DOHH2 (cell line): Measurements from ENCODE around the gene H1-8.

Source experiments
- H3F3A ChIP-seq: fragments of 200-600 bp; sonication (generic), shearing (Covaris generic); 2 replicates; pipeline ENCODE4 v1.6.0; 2016; ENCODE audit warnings: antibody characterized with exemption, mild to moderate bottlenecking; ENCODE audit not compliant: control insufficient read depth, insufficient read depth
- H3K27ac ChIP-seq: fragments of 200-600 bp; sonication (generic); 2 replicates; pipeline ENCODE4 v1.5.1; 2014; ENCODE audit warnings: low read depth, mild to moderate bottlenecking, low read length, moderate library complexity
- H3K27me3 ChIP-seq: fragments of 200-600 bp; sonication (generic); 2 replicates; pipeline ENCODE4 v1.6.1; 2014; ENCODE audit warnings: mild to moderate bottlenecking, low read length, mixed read lengths; ENCODE audit not compliant: control insufficient read depth
- H3K36me3 ChIP-seq: fragments of 200-600 bp; sonication (generic); 2 replicates; pipeline ENCODE4 v1.6.1; 2014; ENCODE audit warnings: mild to moderate bottlenecking, low read length, moderate library complexity, mixed read lengths; ENCODE audit not compliant: control insufficient read depth
- H3K4me1 ChIP-seq: fragments of 200-600 bp; sonication (generic); 2 replicates; pipeline ENCODE4 v1.6.1; 2014; ENCODE audit warnings: mild to moderate bottlenecking, low read length, mixed read lengths; ENCODE audit not compliant: control insufficient read depth
- H3K4me2 ChIP-seq: fragments of 200-600 bp; sonication (generic); 2 replicates; pipeline ENCODE4 v1.6.0; 2014; ENCODE audit warnings: mild to moderate bottlenecking, low read length, moderate library complexity
- H3K4me3 ChIP-seq: fragments of 200-600 bp; sonication (generic); 2 replicates; pipeline ENCODE4 v1.5.1; 2014; ENCODE audit warnings: mild to moderate bottlenecking, low read length, mixed read lengths
- H3K79me2 ChIP-seq: fragments of 200-600 bp; sonication (generic); 2 replicates; pipeline ENCODE4 v1.6.1; 2014; ENCODE audit warnings: mild to moderate bottlenecking, low read length, mixed read lengths; ENCODE audit not compliant: control insufficient read depth
- H3K9me2 ChIP-seq: fragments of 200-600 bp; sonication (generic); replicated peaks from 2 replicates; pipeline ENCODE4 v1.6.1; 2014; ENCODE audit warnings: mild to moderate bottlenecking, low read length, mixed read lengths; ENCODE audit not compliant: control insufficient read depth
- H3K9me3 ChIP-seq: fragments of 200-600 bp; sonication (generic); 2 replicates; pipeline ENCODE4 v1.6.1; 2014; ENCODE audit warnings: antibody characterized with exemption, low read length, mixed read lengths; ENCODE audit not compliant: control insufficient read depth, insufficient read depth
- H4K20me1 ChIP-seq: fragments of 200-600 bp; sonication (generic); 2 replicates; pipeline ENCODE4 v1.6.0; 2014; ENCODE audit warnings: low read depth, mild to moderate bottlenecking, antibody characterized with exemption, low read length, moderate library complexity; ENCODE audit not compliant: control insufficient read depth, insufficient read depth
- EZH2phosphoT487 ChIP-seq: fragments of 200-600 bp; sonication (generic); IDR thresholded peaks from 2 replicates; pipeline ENCODE4 v1.6.1; 2017; ENCODE audit warnings: borderline replicate concordance, mild to moderate bottlenecking, antibody characterized with exemption, low read length, moderate library complexity, mixed read lengths
- TF ChIP-seq, protein P1 (sequence below): fragments of 200-600 bp; sonication (generic); IDR thresholded peaks from one replicate; pipeline ENCODE4 v1.5.1; 2014; ENCODE audit warnings: antibody characterized with exemption, mild to moderate bottlenecking, low read depth, low read length; ENCODE audit not compliant: poor library complexity, severe bottlenecking

Gene H1-8

DNA sequence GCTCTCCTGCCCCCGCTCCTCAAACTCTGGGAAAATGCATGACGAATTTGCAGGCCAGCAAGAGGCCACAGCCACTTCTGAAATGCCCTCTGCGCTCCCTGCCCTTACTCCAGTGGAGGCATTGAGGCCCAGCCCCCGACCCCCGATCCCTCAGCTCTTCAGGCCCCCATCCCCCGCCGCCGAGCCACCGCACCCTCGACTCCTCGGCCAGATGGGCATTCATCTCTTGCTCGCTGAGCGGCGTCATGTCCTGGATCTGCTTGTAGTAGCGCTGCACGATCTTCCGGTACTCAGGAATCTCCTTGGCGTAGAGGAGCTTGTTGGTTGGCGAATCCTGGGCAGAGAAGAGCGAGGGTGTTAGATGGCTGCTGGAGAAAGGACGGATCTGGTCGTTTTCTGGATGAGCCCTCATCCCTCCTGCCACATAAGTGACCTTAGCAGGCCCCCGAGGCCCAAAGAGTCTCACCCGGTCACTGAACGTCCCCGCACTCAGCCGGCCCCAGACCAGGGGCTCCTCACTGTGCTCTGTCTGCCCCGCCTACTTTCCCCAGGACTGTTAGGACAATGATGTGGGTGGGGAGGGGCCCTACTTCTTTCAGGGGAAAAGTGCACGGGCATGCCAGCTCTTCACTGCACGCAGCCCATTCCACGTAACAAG, 14.0 kb downstream of the H1-8 start:
- H3F3A ChIP-seq, result no peaks in the 10 kb centered on the region
- H3K9me3 ChIP-seq, result no peaks in the 10 kb centered on the region
- no peaks in the 10 kb centered on the region for H3K36me3 ChIP-seq
- peaks cover 4% of the 10 kb centered on the region; the same call in 1 of the 2 replicates for H3K27me3 ChIP-seq
- H3K4me3 ChIP-seq, result no peak overlapping the region
- H3K27ac ChIP-seq, result no peak overlapping the region
- H4K20me1 ChIP-seq, result no peaks in the 10 kb centered on the region
- H3K4me1 ChIP-seq, result peaks cover 19% of the 10 kb centered on the region
- TF ChIP-seq, protein P1, sequence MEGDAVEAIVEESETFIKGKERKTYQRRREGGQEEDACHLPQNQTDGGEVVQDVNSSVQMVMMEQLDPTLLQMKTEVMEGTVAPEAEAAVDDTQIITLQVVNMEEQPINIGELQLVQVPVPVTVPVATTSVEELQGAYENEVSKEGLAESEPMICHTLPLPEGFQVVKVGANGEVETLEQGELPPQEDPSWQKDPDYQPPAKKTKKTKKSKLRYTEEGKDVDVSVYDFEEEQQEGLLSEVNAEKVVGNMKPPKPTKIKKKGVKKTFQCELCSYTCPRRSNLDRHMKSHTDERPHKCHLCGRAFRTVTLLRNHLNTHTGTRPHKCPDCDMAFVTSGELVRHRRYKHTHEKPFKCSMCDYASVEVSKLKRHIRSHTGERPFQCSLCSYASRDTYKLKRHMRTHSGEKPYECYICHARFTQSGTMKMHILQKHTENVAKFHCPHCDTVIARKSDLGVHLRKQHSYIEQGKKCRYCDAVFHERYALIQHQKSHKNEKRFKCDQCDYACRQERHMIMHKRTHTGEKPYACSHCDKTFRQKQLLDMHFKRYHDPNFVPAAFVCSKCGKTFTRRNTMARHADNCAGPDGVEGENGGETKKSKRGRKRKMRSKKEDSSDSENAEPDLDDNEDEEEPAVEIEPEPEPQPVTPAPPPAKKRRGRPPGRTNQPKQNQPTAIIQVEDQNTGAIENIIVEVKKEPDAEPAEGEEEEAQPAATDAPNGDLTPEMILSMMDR, result no peak
- TF ChIP-seq EZH2phosphoT487, result no peak
- H3K9me2 ChIP-seq, result no peaks in the 10 kb centered on the region
- H3K79me2 ChIP-seq, result no peaks in the 10 kb centered on the region
- H3K4me2 ChIP-seq, result no peak overlapping the region

DNA sequence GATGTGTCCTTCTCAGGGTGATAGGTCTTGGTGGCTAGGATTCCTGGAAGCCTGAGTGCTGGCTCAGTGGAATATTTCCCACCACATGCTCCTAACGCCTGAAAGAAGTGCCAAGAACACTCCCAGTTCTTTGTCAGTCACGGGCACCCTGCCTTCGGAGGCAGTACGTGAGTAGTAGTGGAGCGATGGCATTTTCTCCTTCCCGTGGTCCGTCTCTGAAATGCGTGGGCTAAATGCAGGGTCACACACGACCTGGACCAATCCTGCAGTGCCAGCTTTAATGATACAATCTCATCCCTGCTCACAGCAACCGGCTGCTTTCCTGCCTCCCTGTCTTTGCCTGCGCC, 14.5 kb downstream of the H1-8 start:
- no peaks in the 10 kb centered on the region for H3K9me3 ChIP-seq
- no peaks in the 10 kb centered on the region for H4K20me1 ChIP-seq
- H3K4me2 ChIP-seq, result no peak overlapping the region
- peaks cover 4% of the 10 kb centered on the region; the same call in 1 of the 2 replicates for H3K27me3 ChIP-seq
- H3K79me2 ChIP-seq, result no peaks in the 10 kb centered on the region
- H3K9me2 ChIP-seq, result no peaks in the 10 kb centered on the region
- H3K4me3 ChIP-seq, result no peak overlapping the region
- no peak for TF ChIP-seq EZH2phosphoT487
- TF ChIP-seq, protein P1, result no peak
- H3F3A ChIP-seq, result no peaks in the 10 kb centered on the region
- no peaks in the 10 kb centered on the region for H3K36me3 ChIP-seq
- H3K27ac ChIP-seq, result no peak overlapping the region
- H3K4me1 ChIP-seq, result peaks cover 19% of the 10 kb centered on the region

DNA sequence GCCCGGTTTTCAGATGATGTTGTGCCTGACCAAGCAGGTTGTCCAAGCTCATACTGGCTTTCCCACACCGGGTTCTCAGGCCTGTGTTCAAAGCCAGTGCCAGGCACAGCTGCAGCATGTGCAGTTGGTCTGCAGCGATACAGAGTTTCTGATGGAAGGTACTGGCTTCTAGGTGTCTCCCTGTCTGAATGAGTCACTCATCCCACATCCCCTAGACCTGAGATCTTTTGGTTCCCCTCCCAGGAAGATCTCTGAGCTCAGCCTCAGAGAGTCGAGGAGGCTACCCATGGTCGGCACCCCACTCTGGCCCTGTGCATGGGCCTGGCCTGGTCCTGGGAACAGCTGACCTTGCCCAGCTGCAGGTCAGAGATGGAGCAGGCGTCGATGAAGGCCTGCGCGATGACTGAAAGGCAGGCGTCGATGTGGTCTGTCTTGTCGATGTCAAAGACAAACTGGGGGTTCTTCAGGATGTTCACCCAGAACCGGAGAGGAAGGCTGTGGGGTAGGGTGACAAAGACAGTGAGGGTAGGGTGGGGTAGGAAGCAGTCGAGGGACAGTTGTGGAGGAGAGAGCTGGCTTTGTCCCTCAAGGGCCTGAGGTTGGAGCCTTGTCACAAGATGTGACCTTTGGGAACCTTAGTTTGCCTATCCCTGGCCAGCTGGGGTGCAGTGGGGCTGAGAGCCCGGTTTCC, 15.3 kb downstream of the H1-8 start:
- H3K4me3 ChIP-seq, result no peak overlapping the region
- peaks cover 19% of the 10 kb centered on the region for H3K4me1 ChIP-seq
- H3K9me3 ChIP-seq, result no peaks in the 10 kb centered on the region
- H3K36me3 ChIP-seq, result no peaks in the 10 kb centered on the region
- H4K20me1 ChIP-seq, result no peaks in the 10 kb centered on the region
- no peaks in the 10 kb centered on the region for H3K9me2 ChIP-seq
- peaks cover 4% of the 10 kb centered on the region; the same call in 1 of the 2 replicates for H3K27me3 ChIP-seq
- H3K27ac ChIP-seq, result no peak overlapping the region
- TF ChIP-seq, protein P1, result no peak
- no peak for TF ChIP-seq EZH2phosphoT487
- H3F3A ChIP-seq, result no peaks in the 10 kb centered on the region
- no peaks in the 10 kb centered on the region for H3K79me2 ChIP-seq
- peak overlapping the region; percentile 46 for H3K4me2 ChIP-seq
